GM19463 (cell line): Measurements from ENCODE around the gene EFNA1.
"Not testable (repeated sequence)": the region's sequence is repeated elsewhere in the genome, so short reads cannot be mapped to it uniquely, and the experiment has no call there.

Experiments used
- ATAC-seq: cut with Tn5 transposase; IDR thresholded peaks from one replicate; pipeline ENCODE4 v1.9.1; 2021; ENCODE audit warnings: mild to moderate bottlenecking, moderate library complexity; ENCODE audit not compliant: unreplicated experiment

Gene EFNA1

DNA sequence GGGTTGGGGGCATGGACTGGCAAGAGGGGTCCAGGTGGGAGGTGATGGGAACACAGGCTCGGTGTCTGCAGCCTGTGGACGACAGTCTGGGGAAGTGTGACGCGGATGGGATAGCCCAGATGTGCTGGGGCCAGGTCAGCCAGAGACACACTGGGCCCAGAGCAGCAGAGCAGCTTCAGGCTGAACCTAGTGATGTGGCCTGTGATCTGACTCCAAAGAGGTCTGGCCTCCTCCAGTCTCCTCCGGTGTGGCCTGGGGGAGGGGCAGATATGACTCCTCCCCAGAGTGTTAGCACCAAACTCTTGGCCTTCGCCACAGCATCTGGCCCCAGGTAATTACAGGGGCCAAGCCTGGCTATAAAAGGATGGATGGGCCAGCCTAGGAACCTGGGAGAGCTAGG is 35.5 kb upstream of the EFNA1 start:
- no peak for ATAC-seq

DNA sequence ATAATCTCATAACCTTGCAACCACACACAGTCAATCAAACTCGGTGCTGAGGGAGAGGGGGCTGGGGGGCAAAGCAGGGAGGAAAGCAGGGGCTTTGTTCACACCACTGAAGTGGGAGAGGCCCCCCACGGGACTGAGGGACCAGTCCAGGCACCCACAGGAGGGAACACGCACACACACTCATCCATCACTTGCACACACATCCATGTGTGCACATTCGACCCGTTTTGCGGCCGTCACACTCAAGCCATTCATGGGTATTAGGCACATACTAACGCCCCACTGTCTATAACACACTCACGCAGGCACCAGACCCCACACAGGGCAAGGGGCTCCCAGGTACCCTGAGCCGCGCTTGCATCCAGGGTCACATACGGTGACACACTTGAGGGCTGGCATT is 35.0 kb upstream of the EFNA1 start:
- no peak for ATAC-seq

DNA sequence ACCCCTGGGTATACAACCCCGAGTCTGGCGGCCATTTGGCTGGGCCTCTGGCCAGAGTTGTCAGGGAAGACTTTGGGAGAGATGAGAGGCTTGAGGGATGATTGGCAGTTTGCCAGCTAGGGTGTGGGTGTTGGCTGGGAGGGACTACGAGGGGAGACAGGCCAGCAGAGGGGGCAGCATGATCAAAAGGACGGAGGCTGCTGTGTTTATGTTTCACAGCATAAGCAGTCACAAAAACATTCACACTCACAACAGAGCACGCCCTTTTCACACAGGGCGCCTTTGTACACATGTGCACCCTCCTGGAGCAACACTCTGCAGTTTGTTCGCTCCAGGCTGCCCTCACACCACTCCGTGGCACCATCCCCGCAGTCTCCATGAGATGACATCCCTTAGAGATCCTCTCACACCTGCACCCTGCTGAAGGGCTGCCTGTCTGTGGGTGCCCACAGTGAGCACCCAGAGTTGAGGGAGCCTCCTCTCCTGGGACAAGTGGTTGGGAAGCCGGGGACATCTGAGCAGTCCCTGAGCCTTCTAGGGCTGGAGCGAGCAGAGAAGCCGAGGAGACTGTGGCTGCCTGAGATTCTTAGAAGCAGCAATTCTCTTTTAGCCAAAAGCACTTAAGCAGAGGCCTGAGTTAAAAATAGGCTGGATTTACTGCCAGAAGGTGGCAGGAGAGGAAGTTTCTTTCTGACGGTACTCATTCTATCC is 33.6 kb upstream of the EFNA1 start:
- no peak for ATAC-seq

DNA sequence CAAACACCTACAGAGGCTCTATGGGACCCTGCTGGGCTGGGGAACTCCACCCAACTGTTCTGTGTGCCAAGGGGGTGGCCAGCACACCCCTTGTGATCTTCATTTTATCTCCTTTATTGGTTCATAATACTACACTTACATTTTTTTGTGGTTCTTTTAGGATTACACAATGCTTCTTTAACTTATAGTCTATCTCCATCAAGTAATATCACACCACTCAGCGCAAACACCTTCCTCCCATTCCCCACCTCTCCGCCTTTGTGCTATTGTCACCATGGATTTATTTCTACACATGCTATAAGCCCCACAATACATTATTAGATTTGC is 33.1 kb upstream of the EFNA1 start:
- ATAC-seq: no peak

GRCh38 chr1:155099331-155099730 is 28.3 kb upstream of the EFNA1 start:
- no peak for ATAC-seq

DNA sequence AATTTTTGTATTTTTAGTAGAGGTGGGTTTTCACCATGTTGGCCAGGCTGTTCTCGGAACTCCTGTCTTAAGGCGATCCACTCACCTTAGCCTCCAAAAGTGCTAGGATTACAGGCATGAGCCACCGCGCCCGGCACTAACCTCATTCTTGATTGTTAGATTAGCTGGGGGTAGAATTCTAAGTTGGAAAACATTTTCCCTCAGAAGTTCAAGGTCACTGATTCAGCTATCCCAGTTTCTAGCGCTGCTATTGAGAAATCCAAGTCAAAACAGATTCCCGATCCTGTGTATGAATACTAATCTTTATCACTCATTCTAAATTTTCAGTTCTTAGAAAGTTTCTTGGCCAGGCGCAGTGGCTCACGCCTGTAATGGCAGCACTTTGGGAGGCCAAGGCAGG is 24.4 kb upstream of the EFNA1 start:
- ATAC-seq: no peak

- ATAC-seq: no peak
Measured at GRCh38 chr1:155104605-155105534, 22.8 kb upstream of the EFNA1 start.

DNA sequence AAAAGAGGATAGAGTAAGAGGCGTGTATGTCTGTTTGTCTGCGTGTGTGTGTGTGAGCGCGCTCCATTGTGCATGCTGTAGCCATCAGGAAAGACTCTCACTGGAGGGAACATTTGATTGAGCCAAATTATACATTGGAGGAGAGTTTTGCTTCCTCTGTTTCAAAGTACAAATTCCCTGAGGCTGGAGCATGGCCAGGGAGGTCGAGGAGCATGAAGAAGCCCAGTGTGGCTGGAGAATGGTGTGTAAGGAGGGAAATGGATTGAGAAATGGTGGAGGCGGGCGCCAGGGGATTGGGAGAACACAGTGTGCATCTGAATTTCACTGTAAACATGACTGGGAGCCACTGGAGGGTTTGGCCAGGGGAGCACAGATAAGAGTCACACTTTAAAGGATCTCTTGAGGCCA is 22.1 kb upstream of the EFNA1 start:
- no peak for ATAC-seq

DNA sequence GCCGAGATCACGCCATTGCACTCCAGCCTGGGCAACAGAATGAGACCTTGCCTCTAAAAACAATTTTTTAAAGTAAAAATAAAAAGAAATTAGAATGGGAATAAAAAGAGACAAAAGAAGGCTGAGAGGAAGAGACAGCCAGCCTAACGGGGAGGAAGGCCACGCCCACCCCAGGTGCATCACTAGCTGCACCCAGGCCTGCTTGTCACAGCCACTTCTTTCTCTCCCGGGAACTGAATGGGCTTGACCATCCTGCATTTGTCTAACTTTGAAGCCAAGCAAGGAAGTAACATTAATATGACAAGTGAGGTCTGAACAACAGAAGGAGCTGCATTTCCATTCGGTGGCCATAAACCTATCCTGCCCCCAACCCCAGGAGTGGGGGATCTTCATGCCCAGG is 20.8 kb upstream of the EFNA1 start:
- no peak for ATAC-seq

GRCh38 chr1:155107309-155108264 is 20.1 kb upstream of the EFNA1 start:
- ATAC-seq: no peak

DNA sequence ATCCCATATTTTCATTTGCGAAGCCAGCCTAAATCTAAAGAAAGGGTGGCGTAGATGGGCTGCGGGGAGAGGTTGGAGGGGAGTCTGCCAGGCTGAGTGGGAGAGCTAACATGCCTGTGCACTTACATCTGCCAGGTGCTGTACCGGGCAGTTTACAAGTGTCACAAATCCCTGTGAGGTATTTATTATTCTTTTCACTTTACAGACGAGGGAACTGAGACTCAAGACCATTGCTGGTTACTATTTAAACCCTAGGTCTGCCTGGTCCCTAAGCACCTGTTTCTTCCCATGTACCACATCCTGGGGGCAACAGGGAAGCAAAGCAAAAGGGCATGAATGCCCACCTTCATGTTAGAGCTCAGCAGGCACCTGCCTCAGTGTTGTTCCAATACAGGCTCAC is 19.4 kb upstream of the EFNA1 start:
- no peak for ATAC-seq

- ATAC-seq: no peak
Measured at GRCh38 chr1:155110381-155110780, 17.3 kb upstream of the EFNA1 start.

- no peak for ATAC-seq
Measured at GRCh38 chr1:155110826-155111225, 16.9 kb upstream of the EFNA1 start.

DNA sequence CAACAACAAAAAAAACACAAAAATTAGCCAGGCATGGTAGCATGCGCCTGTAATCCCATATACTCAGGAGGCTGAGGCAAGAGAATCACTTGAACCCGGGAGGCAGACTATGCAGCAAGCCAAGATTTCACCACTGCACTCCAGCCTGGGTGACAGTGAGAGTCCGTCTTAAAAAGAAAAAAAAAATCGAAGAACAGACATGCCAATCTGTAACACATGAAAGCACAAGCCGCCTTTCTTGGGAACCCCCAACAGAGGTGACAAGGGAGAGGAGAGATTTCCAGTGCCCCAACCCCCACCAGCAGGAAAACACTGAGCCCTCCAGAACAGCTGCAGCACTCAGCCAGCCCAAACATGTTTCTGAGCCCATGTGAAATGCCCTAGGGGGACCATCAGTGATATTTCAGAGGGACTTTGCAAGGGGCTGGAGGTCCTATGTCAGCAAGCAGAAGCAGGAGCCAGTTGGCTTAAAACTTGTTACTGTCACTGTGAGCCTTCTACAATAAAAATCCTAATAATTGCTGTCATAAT is 14.2 kb upstream of the EFNA1 start:
- no peak for ATAC-seq

GRCh38 chr1:155116113-155116764 is 11.4 kb upstream of the EFNA1 start:
- no peak for ATAC-seq

DNA sequence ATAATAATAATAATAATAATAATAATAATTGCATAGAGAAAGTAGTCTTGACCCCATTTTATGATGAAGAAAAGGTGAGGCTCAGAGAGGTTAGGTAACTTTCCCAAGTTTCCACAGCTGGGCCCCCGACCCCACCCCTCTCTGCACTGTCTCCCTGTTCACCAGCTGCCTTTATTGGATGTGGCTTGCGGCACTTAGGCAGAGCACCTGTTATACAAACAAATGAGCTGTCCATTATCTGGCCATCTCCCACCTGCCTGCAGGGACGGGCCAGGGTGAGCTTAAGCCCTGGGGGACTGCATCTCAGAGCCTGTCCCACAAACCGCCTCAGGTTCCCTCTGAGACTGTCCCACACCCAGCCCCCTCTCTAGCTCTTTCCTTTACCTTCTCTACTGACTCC is 10.1 kb upstream of the EFNA1 start:
- no peak for ATAC-seq

GRCh38 chr1:155118090-155118489 is 9.6 kb upstream of the EFNA1 start:
- not testable (repeated sequence) for ATAC-seq

- no peak for ATAC-seq
Measured at GRCh38 chr1:155120253-155120652, 7.4 kb upstream of the EFNA1 start.

DNA sequence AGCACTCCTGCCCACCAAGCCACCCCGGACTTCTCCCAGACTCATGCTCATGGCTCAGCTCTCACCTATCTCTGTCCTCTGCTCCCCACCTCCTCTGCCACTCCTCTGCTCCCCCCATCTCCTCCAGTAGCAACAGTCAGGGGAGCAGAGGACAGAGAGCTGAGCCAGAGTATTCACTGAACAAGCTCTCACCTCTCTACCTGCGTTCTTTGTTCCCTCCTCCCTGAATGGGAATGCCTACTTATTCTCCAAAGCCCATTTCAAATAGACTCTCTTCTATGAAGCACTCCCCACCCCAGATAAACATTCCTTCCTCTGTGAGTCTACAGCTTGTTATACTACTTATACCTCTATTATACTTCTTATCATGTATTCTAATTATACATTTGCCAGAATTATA is 6.4 kb upstream of the EFNA1 start:
- ATAC-seq: no peak

GRCh38 chr1:155122308-155122707 is 5.4 kb upstream of the EFNA1 start:
- no peak for ATAC-seq

GRCh38 chr1:155123801-155124200 is 3.9 kb upstream of the EFNA1 start:
- no peak for ATAC-seq
